Nephron progenitor cell (in vitro differentiated cells): Measurements from ENCODE around the gene PAX8.
A peak's percentile ranks its signal among the peaks of the same experiment; 100 is the strongest.
"Not testable (repeated sequence)": the region's sequence is repeated elsewhere in the genome, so short reads cannot be mapped to it uniquely, and the experiment has no call there.

Experiments
- DNase-seq: peaks from one replicate; pipeline ENCODE4 v3.0.0; 2021
- H3K27ac Mint-ChIP-seq: 2 replicates; pipeline ENCODE4 v1.8.0; 2021; ENCODE audit warnings: mild to moderate bottlenecking, moderate library complexity, mixed read lengths
- H3K27me3 Mint-ChIP-seq: 2 replicates; pipeline ENCODE4 v1.8.0; 2021; ENCODE audit warnings: mild to moderate bottlenecking, low read depth, mixed read lengths; ENCODE audit not compliant: poor library complexity
- H3K36me3 Mint-ChIP-seq: 2 replicates; pipeline ENCODE4 v1.8.0; 2021; ENCODE audit warnings: low read depth, mixed read lengths
- H3K4me1 Mint-ChIP-seq: 2 replicates; pipeline ENCODE4 v1.8.0; 2021; ENCODE audit warnings: mixed read lengths
- H3K4me3 Mint-ChIP-seq: 2 replicates; pipeline ENCODE4 v1.8.0; 2021; ENCODE audit warnings: mild to moderate bottlenecking, moderate library complexity, mixed read lengths
- H3K9me3 Mint-ChIP-seq: 2 replicates; pipeline ENCODE4 v1.8.0; 2021; ENCODE audit warnings: mild to moderate bottlenecking, moderate library complexity, mixed read lengths
- TF ChIP-seq, protein P1 (sequence below): fragments of 200-600 bp; sonication (generic); IDR thresholded peaks from 2 replicates; pipeline ENCODE4 v1.5.0; 2021; ENCODE audit warnings: antibody characterized with exemption

The PAX8 gene

DNA sequence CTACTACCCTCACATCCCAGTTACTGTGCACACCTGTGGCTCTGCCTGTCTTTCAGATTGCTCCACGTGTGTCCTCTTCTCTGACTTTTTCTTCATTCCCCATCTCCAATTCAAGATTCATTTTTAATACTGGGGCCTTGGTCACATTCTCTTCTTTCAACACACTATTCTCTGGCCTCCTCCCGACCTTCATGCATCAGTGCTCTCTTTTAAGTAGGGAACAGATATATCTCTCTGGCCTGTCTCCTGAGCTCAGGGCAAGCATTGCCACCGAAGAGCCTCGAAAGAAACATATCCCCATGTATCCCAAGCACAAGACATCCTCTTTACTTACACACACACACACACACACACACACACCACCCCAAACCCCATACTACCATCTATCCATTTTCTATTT is 21.6 kb upstream of the PAX8 start:
- no peak for DNase-seq
- H3K4me1 Mint-ChIP-seq = peaks cover 18% of the 10 kb centered on the region
- no peak overlapping the region for H3K27ac Mint-ChIP-seq
- H3K27me3 Mint-ChIP-seq = peaks cover 21% of the 10 kb centered on the region
- H3K36me3 Mint-ChIP-seq = peaks cover 5% of the 10 kb centered on the region
- TF ChIP-seq, protein P1, sequence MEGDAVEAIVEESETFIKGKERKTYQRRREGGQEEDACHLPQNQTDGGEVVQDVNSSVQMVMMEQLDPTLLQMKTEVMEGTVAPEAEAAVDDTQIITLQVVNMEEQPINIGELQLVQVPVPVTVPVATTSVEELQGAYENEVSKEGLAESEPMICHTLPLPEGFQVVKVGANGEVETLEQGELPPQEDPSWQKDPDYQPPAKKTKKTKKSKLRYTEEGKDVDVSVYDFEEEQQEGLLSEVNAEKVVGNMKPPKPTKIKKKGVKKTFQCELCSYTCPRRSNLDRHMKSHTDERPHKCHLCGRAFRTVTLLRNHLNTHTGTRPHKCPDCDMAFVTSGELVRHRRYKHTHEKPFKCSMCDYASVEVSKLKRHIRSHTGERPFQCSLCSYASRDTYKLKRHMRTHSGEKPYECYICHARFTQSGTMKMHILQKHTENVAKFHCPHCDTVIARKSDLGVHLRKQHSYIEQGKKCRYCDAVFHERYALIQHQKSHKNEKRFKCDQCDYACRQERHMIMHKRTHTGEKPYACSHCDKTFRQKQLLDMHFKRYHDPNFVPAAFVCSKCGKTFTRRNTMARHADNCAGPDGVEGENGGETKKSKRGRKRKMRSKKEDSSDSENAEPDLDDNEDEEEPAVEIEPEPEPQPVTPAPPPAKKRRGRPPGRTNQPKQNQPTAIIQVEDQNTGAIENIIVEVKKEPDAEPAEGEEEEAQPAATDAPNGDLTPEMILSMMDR = no peak
- peaks cover 17% of the 10 kb centered on the region for H3K9me3 Mint-ChIP-seq
- H3K4me3 Mint-ChIP-seq = no peak overlapping the region

DNA sequence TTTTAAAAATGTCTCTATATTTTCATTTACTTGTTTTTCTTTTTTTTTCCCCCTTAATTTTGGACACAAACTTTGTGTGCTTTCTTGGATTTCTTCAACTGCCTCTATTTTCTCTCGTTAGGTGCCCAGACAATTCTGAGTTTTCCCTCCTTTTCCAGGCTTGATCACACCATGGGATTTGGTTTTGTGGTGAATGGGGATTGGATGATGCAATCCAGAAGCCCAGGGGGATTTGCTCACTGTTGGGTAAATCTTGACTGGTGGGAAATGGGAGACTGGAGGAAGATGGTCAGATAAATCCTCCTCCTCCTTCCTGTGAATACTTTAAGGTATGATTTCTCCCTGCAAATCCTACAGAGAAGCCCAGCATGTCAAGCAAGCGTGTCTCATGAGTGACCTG is 19.5 kb upstream of the PAX8 start:
- peaks cover 27% of the 10 kb centered on the region for H3K9me3 Mint-ChIP-seq
- H3K4me1 Mint-ChIP-seq = no peaks in the 10 kb centered on the region
- peaks cover 10% of the 10 kb centered on the region for H3K36me3 Mint-ChIP-seq
- DNase-seq = no peak
- H3K27me3 Mint-ChIP-seq = peaks cover 36% of the 10 kb centered on the region
- no peak overlapping the region for H3K27ac Mint-ChIP-seq
- TF ChIP-seq, protein P1 = no peak
- H3K4me3 Mint-ChIP-seq = no peak overlapping the region

DNA sequence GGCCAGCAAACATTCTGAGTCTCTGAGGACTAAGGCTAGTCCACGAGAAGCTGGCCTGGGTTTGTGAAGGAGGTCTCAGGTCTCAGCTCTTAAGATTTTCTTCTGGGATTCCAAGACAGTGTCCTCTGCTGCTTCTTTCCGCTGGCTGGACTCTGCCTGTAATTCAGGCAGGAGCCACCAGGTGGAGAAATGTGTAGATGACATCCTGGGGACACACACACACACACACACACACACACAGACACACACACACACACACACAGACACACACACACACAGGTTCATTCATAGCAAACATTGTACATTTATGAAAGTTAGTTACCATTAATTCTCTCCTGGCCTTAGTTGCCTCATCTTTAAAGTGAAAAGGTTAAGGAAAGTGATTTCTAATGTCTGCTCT is 18.9 kb upstream of the PAX8 start:
- Mint-ChIP-seq H3K9me3 (peaks cover 27% of the 10 kb centered on the region), H3K27me3 (peaks cover 42% of the 10 kb centered on the region), H3K36me3 (peaks cover 10% of the 10 kb centered on the region)
- H3K27ac Mint-ChIP-seq, DNase-seq, H3K4me3 Mint-ChIP-seq, H3K4me1 Mint-ChIP-seq: not testable (repeated sequence)

DNA sequence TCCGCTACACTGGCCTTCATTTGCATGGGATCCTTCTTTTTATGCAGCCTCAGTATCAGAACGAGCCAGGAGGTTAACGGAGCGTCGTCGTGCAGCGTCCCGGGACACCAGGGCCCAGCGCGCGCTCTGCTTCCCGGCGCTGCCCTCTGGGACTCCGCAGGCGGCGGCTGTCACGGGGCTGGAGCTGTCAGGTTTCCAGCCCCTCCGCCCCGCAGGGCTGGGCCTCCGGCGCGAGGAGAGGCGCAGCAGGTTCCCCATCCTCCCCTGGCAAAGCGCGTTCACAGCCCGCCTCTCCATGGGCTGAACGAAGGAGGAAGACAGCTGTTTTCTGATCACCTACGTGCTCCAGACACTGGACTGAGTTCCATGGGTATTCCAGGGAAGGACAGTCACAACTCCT is 12.5 kb upstream of the PAX8 start:
- TF ChIP-seq, protein P1 = no peak
- Mint-ChIP-seq H3K27me3 (peaks cover 96% of the 10 kb centered on the region), H3K27ac (no peak overlapping the region), H3K4me1 (peaks cover 25% of the 10 kb centered on the region), H3K9me3 (peaks cover 13% of the 10 kb centered on the region), H3K4me3 (peak overlapping the region; percentile 70), H3K36me3 (peaks cover 6% of the 10 kb centered on the region)
- peak; percentile 66 for DNase-seq

DNA sequence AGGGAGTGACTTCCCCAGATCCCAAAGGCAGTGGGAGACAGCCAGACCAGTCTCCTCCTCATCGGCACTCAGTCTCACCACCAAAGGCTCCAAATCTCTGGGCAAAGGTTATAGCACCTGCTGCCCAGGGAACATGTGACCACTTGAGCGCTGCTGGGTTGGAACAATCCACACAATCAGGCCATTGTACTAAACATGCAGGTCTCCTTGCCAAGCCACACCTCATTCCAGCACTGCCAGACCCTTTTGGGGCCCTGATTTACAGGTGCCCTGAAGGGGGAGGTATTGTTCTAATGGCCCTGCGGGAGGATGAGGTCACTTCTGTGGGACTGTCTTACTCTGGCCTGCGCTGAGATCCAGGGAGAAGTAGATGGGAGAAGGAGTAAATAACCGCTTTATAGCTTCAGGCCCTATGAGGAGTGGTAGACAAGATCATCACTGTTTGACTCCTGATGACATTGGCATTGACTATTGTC is 10.0 kb upstream of the PAX8 start:
- H3K27ac Mint-ChIP-seq, H3K9me3 Mint-ChIP-seq, DNase-seq, H3K4me3 Mint-ChIP-seq, H3K36me3 Mint-ChIP-seq: not testable (repeated sequence)
- peaks cover 100% of the 10 kb centered on the region for H3K27me3 Mint-ChIP-seq
- peaks cover 25% of the 10 kb centered on the region for H3K4me1 Mint-ChIP-seq

DNA sequence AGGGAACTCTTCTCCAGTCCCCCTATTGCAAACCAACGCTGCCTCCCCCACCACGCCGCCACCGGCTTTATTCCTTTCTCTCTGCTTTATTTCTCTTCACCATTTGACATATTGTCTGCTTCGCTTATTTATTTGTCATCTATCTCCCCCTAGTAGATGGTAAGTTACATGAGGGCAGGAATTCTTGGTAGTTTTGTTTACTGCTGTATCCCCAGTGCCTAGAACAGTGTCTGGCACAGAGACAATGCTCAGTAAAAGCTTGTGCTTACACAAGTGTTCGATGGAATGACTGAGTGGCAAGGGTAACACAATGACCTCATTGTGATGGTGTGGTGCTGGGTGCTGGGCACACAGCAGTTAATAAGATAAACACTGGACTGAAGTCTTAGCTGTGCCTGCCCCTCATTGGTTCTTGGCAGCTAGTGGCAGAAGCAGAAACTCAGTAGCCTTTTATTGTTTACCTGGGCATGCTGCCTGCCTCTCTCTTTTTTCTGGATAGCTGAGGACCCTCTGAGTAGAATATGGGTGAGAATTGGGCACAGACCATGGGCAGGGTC is 9.5 kb upstream of the PAX8 start:
- DNase-seq, H3K4me3 Mint-ChIP-seq, H3K27ac Mint-ChIP-seq, H3K9me3 Mint-ChIP-seq, H3K36me3 Mint-ChIP-seq: not testable (repeated sequence)
- H3K27me3 Mint-ChIP-seq = peaks cover 98% of the 10 kb centered on the region
- peaks cover 28% of the 10 kb centered on the region for H3K4me1 Mint-ChIP-seq

DNA sequence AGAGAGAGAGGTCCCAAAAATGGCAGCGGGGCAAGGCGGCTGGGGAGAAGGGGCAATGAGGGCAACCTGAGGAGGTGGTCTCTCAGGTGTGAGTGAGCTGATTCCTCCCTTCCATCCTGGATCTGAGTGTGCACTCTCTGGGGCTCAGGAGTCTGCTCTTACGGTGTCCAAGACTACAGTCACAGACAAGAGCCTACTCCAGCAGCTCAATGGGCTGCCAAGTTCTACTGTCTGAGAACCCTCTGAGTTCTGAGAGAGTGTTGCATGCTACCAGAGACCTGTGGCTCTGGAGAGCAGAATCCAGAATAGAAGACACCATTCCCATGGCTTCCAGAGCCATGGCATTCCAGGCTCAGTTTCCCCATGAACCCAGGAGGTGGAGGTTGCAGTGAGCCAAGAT is 7.1 kb upstream of the PAX8 start:
- H3K27ac Mint-ChIP-seq = no peak overlapping the region
- H3K27me3 Mint-ChIP-seq = peaks cover 98% of the 10 kb centered on the region
- no peak for DNase-seq
- no peaks in the 10 kb centered on the region for H3K9me3 Mint-ChIP-seq
- H3K4me3 Mint-ChIP-seq = no peak overlapping the region
- H3K36me3 Mint-ChIP-seq = no peaks in the 10 kb centered on the region
- H3K4me1 Mint-ChIP-seq = peaks cover 29% of the 10 kb centered on the region
- TF ChIP-seq, protein P1 = no peak

DNA sequence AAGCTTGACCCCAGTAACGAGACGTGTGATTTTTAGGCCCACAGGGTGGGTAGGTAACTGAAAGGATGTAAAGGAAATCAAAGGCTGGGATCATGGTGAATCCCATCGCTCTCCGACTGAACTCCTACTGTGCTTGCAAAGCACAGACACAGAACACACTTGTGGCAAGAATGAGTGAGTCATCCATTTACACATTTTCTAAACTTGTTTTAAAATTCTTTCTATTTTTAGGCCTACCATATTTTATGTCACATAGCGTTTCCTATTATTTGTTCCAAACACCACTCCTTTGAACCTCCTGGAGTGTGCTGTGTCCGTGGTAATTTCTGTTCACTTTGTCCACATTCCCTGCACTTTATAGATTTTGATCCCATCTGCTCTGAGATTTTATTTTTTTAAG is 6.3 kb upstream of the PAX8 start:
- not testable (repeated sequence) for H3K36me3 Mint-ChIP-seq, DNase-seq
- H3K4me1 Mint-ChIP-seq = peaks cover 31% of the 10 kb centered on the region

More for the DNA sequence above, 6.3 kb upstream of the PAX8 start:
- H3K27me3 Mint-ChIP-seq = peaks cover 98% of the 10 kb centered on the region
- not testable (repeated sequence) for H3K4me3 Mint-ChIP-seq, H3K9me3 Mint-ChIP-seq, H3K27ac Mint-ChIP-seq
